ENCODE data around the gene CACNA2D1.

The CACNA2D1 gene

GRCh38 chr7:82249979-82250378 lies 193.6 kb downstream of the CACNA2D1 start:
- no peaks in the 10 kb centered on the region for H3K9me3 Mint-ChIP-seq
- no peak overlapping the region for H3K27ac Mint-ChIP-seq
- H3K4me1 Mint-ChIP-seq (ENCODE audit: low read depth) = no peaks in the 10 kb centered on the region
- H3K27me3 Mint-ChIP-seq = no peaks in the 10 kb centered on the region
- no peak for DNase-seq
- H3K36me3 Mint-ChIP-seq (ENCODE audit: low read depth) = no peaks in the 10 kb centered on the region
- H3K4me3 Mint-ChIP-seq = no peak overlapping the region

DNA sequence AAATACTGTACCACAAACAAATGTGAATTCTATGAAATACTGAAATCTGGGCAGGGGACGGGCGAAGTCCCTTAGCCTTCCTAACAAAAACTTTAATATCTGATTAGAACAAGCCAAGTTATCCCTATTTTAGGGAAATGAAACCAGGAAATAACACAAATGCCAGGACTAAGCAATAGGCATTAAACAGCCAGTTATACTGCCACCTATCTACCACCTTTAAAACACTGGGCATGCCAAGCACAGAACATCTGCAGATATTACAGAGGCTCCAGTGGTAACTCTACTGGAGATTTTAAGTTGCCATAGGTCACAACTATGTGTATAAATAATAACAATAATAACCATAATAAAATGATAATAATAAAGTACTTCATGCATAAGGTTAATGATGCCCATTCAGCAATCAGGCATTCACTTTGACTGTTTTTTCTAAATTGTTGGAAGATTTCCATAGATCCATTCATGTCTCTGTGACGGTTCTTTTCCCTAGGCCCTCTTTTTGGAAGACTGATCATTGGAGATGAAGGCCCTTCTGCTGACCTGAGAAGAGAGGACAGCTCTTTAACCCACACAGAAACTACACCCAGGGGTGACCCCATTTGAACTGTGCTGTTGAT lies 195.7 kb downstream of the CACNA2D1 start:
- no peaks in the 10 kb centered on the region for H3K36me3 Mint-ChIP-seq (ENCODE audit: low read depth)
- DNase-seq = no peak
- H3K27me3 Mint-ChIP-seq = no peaks in the 10 kb centered on the region
- no peaks in the 10 kb centered on the region for H3K9me3 Mint-ChIP-seq
- H3K27ac Mint-ChIP-seq = no peak overlapping the region
- no peaks in the 10 kb centered on the region for H3K4me1 Mint-ChIP-seq (ENCODE audit: low read depth)
- H3K4me3 Mint-ChIP-seq = no peak overlapping the region

DNA sequence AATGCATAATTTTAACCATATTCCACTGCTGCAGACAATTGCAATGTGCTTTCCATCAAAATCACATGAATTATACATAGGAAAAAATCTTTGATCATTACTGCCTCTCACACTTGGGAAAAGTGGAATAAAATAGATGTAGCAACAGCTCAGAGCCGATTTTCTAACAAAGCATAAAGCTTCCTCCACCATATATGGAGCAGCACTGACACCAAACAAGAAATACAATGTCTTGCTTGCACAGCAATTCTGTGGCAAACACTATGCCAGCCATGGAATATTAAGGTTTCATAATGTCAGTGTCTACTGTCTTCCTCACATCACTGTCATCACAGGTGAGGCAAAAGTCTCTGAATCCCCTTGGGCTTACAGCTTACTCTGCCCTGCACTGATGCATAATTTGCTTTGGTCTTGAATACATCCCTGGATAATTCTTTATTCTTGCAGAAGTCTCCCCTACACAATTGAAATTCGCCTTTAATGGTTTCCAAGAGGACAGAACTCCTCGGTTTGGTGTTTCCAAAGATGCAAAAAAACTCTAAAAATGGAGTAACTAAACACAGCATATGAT lies 198.5 kb downstream of the CACNA2D1 start:
- DNase-seq = no peak
- Mint-ChIP-seq H3K36me3 (ENCODE audit: low read depth) (no peaks in the 10 kb centered on the region), H3K4me3 (no peak overlapping the region), H3K4me1 (ENCODE audit: low read depth) (no peaks in the 10 kb centered on the region), H3K27ac (no peak overlapping the region), H3K9me3 (no peaks in the 10 kb centered on the region), H3K27me3 (no peaks in the 10 kb centered on the region)

DNA sequence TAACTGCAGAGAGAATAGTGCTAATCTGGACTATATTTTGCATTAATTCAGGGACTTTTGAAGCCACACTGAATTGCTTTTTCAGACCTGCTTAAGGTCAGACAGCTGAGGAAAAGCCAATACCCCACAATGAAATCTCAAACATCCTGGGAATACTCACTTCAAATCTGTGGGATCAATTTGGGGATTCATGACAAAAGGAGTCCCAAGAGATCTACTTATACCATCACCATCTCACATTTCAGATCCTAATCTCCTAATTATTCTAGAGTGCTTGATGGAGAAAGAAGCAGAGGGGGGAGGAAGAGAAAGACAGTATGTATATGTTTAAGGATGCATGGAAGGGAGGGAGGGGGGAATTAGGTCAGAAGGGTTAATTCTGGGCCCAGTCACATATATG lies 202.2 kb downstream of the CACNA2D1 start:
- Mint-ChIP-seq H3K36me3 (ENCODE audit: low read depth) (no peaks in the 10 kb centered on the region), H3K27ac (no peak overlapping the region), H3K9me3 (no peaks in the 10 kb centered on the region), H3K27me3 (no peaks in the 10 kb centered on the region), H3K4me1 (ENCODE audit: low read depth) (no peaks in the 10 kb centered on the region), H3K4me3 (no peak overlapping the region)
- DNase-seq = no peak

GRCh38 chr7:82235713-82236112 lies 207.9 kb downstream of the CACNA2D1 start:
- Mint-ChIP-seq H3K27me3 (no peaks in the 10 kb centered on the region), H3K36me3 (ENCODE audit: low read depth) (no peaks in the 10 kb centered on the region), H3K27ac (no peak overlapping the region), H3K9me3 (no peaks in the 10 kb centered on the region), H3K4me3 (no peak overlapping the region), H3K4me1 (ENCODE audit: low read depth) (no peaks in the 10 kb centered on the region)
- DNase-seq = no peak

DNA sequence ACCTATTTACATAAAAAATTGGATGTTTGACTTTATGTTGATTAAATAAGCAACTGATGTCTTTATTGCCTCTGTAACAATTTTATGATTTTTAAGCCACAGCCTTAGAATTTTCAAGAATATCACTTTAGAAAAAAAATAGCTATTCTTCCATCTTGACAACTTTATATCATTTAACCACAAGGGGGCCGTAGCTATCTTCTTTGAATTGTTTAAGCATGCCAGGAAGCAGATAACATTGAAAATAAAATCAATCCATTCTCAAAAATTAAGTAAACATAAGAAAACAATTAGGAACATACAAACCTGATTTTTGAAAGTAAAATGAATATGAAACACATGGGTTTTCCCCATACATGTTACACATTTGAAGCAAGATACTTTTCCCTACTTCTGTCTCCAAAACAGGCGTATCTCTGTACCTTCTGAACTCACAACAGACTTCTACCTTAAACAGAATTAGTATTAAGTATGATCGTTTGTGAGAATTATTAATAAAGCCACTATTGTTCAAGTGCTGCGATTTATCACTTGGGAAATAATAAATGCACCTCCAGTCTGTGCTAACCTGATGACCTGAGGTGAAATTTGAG lies 209.0 kb downstream of the CACNA2D1 start:
- DNase-seq = no peak
- no peaks in the 10 kb centered on the region for H3K27me3 Mint-ChIP-seq
- no peak overlapping the region for H3K4me3 Mint-ChIP-seq
- no peaks in the 10 kb centered on the region for H3K4me1 Mint-ChIP-seq (ENCODE audit: low read depth)
- H3K9me3 Mint-ChIP-seq = no peaks in the 10 kb centered on the region
- H3K27ac Mint-ChIP-seq = no peak overlapping the region
- no peaks in the 10 kb centered on the region for H3K36me3 Mint-ChIP-seq (ENCODE audit: low read depth)

- no peak overlapping the region for H3K4me3 Mint-ChIP-seq
- no peak for DNase-seq
- H3K9me3 Mint-ChIP-seq = no peaks in the 10 kb centered on the region
- no peaks in the 10 kb centered on the region for H3K27me3 Mint-ChIP-seq
- no peaks in the 10 kb centered on the region for H3K4me1 Mint-ChIP-seq (ENCODE audit: low read depth)
- no peaks in the 10 kb centered on the region for H3K36me3 Mint-ChIP-seq (ENCODE audit: low read depth)
- H3K27ac Mint-ChIP-seq = no peak overlapping the region
Observed at GRCh38 chr7:82230811-82231581, 212.6 kb downstream of the CACNA2D1 start.

DNA sequence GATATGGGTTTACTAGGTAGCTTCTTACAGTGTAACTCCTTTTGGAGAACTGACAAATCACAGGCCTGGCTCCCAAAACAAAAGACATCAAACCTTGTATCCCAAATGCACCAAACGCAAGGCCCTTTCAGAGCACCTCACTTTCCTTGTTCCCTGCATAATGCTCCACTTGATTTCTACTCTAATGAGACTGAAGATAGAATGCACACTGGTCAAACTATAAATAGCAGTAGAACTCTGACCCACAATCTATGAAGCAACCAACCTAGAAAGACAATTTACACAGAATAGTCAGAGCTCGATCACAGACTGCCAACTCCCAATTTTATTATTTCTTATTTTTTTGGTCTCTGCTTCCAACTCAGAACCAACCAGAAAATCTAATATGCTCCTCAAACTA lies 214.4 kb downstream of the CACNA2D1 start:
- H3K4me3 Mint-ChIP-seq = no peak overlapping the region

DNA sequence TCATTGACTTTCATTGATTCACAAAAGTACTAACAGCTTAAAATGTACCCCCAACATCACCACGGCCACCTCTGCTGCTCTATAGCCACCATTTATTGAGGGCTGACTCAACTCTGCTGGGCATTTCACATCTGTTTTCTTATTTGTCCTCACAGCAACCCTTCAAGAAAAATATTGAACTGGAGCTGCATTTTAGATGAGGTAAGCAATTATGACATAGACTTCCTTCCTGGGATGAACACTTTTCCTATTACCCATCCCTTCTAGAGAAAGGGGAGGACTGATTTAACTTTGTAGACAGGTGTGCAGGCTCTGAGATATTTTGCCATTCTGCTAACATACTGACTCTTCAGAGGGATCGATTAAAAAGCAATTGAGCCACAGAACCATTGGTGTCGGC lies 217.4 kb downstream of the CACNA2D1 start:
- no peak for DNase-seq
- H3K4me3 Mint-ChIP-seq = no peak overlapping the region
- H3K36me3 Mint-ChIP-seq (ENCODE audit: low read depth) = no peaks in the 10 kb centered on the region
- H3K27ac Mint-ChIP-seq = no peak overlapping the region
- no peaks in the 10 kb centered on the region for H3K9me3 Mint-ChIP-seq
- H3K4me1 Mint-ChIP-seq (ENCODE audit: low read depth) = no peaks in the 10 kb centered on the region
- H3K27me3 Mint-ChIP-seq = no peaks in the 10 kb centered on the region

More for the DNA sequence above, 214.4 kb downstream of the CACNA2D1 start:
- Mint-ChIP-seq H3K36me3 (ENCODE audit: low read depth) (no peaks in the 10 kb centered on the region), H3K27ac (no peak overlapping the region), H3K9me3 (no peaks in the 10 kb centered on the region), H3K4me1 (ENCODE audit: low read depth) (no peaks in the 10 kb centered on the region), H3K27me3 (no peaks in the 10 kb centered on the region)
- no peak for DNase-seq

DNA sequence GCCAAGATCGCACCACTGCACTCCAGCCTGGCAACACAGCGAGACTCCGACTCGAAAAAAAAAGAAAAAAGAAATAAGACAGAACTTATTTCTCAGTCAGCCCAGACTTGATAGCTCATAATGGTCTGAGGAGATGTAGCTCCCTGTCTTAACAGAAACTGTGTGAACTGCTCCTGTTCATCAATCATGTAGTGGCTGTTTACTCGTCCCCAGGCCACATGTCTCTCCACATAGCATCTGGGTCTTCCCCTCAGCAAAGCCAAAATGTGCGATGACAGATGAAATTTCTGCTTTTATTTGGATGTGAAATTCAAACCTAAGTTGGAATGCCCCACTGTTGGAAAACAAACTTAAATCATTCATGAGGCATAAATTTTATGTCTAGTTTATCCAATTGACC lies 219.0 kb downstream of the CACNA2D1 start:
- Mint-ChIP-seq H3K27ac (no peak overlapping the region), H3K4me3 (no peak overlapping the region), H3K27me3 (no peaks in the 10 kb centered on the region), H3K4me1 (ENCODE audit: low read depth) (no peaks in the 10 kb centered on the region), H3K9me3 (no peaks in the 10 kb centered on the region), H3K36me3 (ENCODE audit: low read depth) (no peaks in the 10 kb centered on the region)
- no peak for DNase-seq

DNA sequence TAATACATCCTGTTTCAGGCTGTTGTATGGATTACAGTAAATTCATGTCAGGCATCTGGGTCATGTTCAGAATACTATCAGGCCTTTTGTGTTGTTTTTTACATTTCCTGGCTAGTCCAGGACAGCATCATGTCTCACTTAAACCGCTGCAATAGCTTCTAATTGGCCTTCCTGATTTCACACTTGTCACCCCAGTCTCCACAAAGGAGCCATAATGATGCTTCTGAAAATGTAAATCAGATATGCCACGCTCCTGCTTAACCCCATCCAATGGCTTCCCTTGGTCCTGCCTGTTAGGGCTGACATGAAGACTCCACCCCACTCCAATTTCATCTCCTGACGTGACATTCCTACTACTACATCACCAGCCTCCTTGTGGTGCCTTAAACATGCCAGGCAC lies 220.0 kb downstream of the CACNA2D1 start:
- no peaks in the 10 kb centered on the region for H3K36me3 Mint-ChIP-seq (ENCODE audit: low read depth)
- no peaks in the 10 kb centered on the region for H3K27me3 Mint-ChIP-seq
- H3K4me1 Mint-ChIP-seq (ENCODE audit: low read depth) = no peaks in the 10 kb centered on the region
- H3K9me3 Mint-ChIP-seq = no peaks in the 10 kb centered on the region
- no peak overlapping the region for H3K27ac Mint-ChIP-seq
- no peak overlapping the region for H3K4me3 Mint-ChIP-seq
- DNase-seq = no peak

DNA sequence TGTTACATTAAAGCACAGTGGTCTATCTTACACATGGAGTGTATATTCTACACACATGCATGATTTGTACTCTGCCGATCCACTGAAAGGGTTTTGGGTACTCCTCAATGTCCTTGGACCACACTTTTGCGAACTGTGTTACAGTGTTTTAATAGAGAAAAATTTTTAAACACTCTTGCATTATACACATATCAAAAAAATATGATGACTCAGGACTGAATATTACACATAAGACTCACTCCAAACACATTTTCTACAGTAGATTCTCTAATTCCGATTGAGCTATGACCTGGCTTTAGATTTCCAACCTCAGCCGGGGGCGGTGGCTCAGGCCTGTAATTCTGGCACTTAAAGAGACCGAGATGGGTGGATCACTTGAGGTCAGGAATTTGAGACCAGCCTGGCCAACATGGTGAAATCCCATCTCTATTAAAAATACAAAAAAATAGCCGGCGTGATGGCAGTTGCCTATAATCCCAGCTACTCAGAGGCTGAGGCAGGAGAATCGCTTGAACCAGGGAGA lies 222.4 kb downstream of the CACNA2D1 start:
- Mint-ChIP-seq H3K27ac (no peak overlapping the region), H3K27me3 (no peaks in the 10 kb centered on the region), H3K9me3 (no peaks in the 10 kb centered on the region), H3K4me3 (no peak overlapping the region), H3K36me3 (ENCODE audit: low read depth) (no peaks in the 10 kb centered on the region), H3K4me1 (ENCODE audit: low read depth) (no peaks in the 10 kb centered on the region)
- no peak for DNase-seq

GRCh38 chr7:82212466-82212865 lies 231.1 kb downstream of the CACNA2D1 start:
- no peaks in the 10 kb centered on the region for H3K27me3 Mint-ChIP-seq
- DNase-seq = no peak
- H3K4me1 Mint-ChIP-seq (ENCODE audit: low read depth) = no peaks in the 10 kb centered on the region
- no peak overlapping the region for H3K4me3 Mint-ChIP-seq
- no peaks in the 10 kb centered on the region for H3K36me3 Mint-ChIP-seq (ENCODE audit: low read depth)
- H3K9me3 Mint-ChIP-seq = peaks cover 18% of the 10 kb centered on the region
- no peak overlapping the region for H3K27ac Mint-ChIP-seq

DNA sequence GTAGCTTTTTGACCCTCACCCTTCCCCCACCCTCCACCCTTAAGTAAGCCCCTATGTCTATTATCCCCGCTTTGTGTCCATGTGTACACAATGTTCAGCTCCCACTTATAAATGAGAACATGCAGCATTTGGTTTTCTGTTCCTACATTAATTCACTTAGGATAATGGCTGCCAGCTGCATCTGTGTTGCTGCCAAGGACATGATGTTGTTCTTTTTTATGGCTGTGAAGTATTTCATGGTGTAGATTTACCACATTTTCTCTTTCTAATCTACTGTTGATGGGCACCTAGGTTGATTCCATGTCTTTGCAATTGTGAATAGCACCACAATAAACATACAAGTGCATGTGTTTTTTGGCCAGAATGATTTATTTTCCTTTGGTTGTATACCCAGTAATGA lies 232.2 kb downstream of the CACNA2D1 start:
- DNase-seq = no peak
- Mint-ChIP-seq H3K27me3 (no peaks in the 10 kb centered on the region), H3K4me3 (no peak overlapping the region), H3K36me3 (ENCODE audit: low read depth) (no peaks in the 10 kb centered on the region), H3K9me3 (peaks cover 18% of the 10 kb centered on the region), H3K4me1 (ENCODE audit: low read depth) (no peaks in the 10 kb centered on the region), H3K27ac (no peak overlapping the region)
